Effector memory CD8-positive, alpha-beta T cell (primary cell): ENCODE data around the gene HBA1.
"Not testable (repeated sequence)": the region's sequence is repeated elsewhere in the genome, so short reads cannot be mapped to it uniquely, and the experiment has no call there.

ENCODE experiments used
- ATAC-seq: fragments of 150-1000 bp; cut with Tn5 transposase; replicated peaks from 2 replicates; pipeline ENCODE4 v1.10.0; 2021; ENCODE audit warnings: mild to moderate bottlenecking, moderate library complexity
- DNase-seq, 3 experiments: peaks; one replicate each; pipeline ENCODE4 v3.0.0; 2021
- H3K27ac Mint-ChIP-seq, 2 donors: one replicate each; pipeline ENCODE4 v1.8.0; 2022; ENCODE audit warnings: mild to moderate bottlenecking in 2 of 2, mixed read lengths in 2 of 2, moderate library complexity in 2 of 2
- H3K27me3 Mint-ChIP-seq, 2 donors: one replicate each; pipeline ENCODE4 v1.8.0; 2022; ENCODE audit warnings: mixed read lengths in 2 of 2
- H3K36me3 Mint-ChIP-seq: one replicate; pipeline ENCODE4 v1.8.0; 2022; ENCODE audit warnings: mild to moderate bottlenecking, moderate library complexity, mixed read lengths; ENCODE audit not compliant: insufficient read depth
- H3K4me1 Mint-ChIP-seq, 2 donors: one replicate each; pipeline ENCODE4 v1.8.0; 2022; ENCODE audit warnings: low read depth in 2 of 2, mixed read lengths in 2 of 2
- H3K4me3 Mint-ChIP-seq, 2 donors: one replicate each; pipeline ENCODE4 v1.8.0; 2022; ENCODE audit warnings: mild to moderate bottlenecking in 2 of 2, mixed read lengths in 2 of 2, moderate library complexity in 2 of 2
- H3K9me3 Mint-ChIP-seq, 2 donors: one replicate each; pipeline ENCODE4 v1.8.0; 2022; ENCODE audit warnings: mixed read lengths in 2 of 2

Gene HBA1

GRCh38 chr16:183005-183404 lies 6.5 kb downstream of the HBA1 start:
- no peaks in the 10 kb centered on the region for H3K4me1 Mint-ChIP-seq
- DNase-seq (no peak), ATAC-seq (no peak)
- H3K27ac Mint-ChIP-seq, result peak overlapping the region in 1 of 2 donors; percentile 20
- H3K9me3 Mint-ChIP-seq, result no peaks in the 10 kb centered on the region
- peaks cover 20% of the 10 kb centered on the region for H3K36me3 Mint-ChIP-seq
- H3K27me3 Mint-ChIP-seq, result peaks cover 6% of the 10 kb centered on the region in 2 donors
- H3K4me3 Mint-ChIP-seq, result no peak overlapping the region

GRCh38 chr16:185213-185612 lies 8.7 kb downstream of the HBA1 start:
- ATAC-seq, result no peak
- Mint-ChIP-seq H3K9me3 (no peaks in the 10 kb centered on the region), H3K27me3 (no peaks in the 10 kb centered on the region), H3K27ac (no peak overlapping the region), H3K4me1 (peaks cover 0 to 4% of the 10 kb centered on the region in 2 donors), H3K4me3 (no peak overlapping the region), H3K36me3 (peaks cover 39% of the 10 kb centered on the region)
- no peak for DNase-seq

GRCh38 chr16:185691-186090 lies 9.2 kb downstream of the HBA1 start:
- Mint-ChIP-seq H3K4me3 (no peak overlapping the region), H3K4me1 (peaks cover 0 to 4% of the 10 kb centered on the region in 2 donors), H3K9me3 (no peaks in the 10 kb centered on the region), H3K27me3 (no peaks in the 10 kb centered on the region), H3K36me3 (peaks cover 40% of the 10 kb centered on the region), H3K27ac (peak overlapping the region in 1 of 2 donors; percentile 64)
- DNase-seq (no peak), ATAC-seq (no peak)

- H3K4me3 Mint-ChIP-seq, result no peak overlapping the region
- H3K36me3 Mint-ChIP-seq, result peaks cover 51% of the 10 kb centered on the region
- no peaks in the 10 kb centered on the region for H3K27me3 Mint-ChIP-seq
- no peak for DNase-seq
- no peaks in the 10 kb centered on the region for H3K9me3 Mint-ChIP-seq
- H3K27ac Mint-ChIP-seq, result no peak overlapping the region
- H3K4me1 Mint-ChIP-seq, result peaks cover 0 to 4% of the 10 kb centered on the region in 2 donors
- ATAC-seq, result no peak
These were observed 10.8 kb downstream of the HBA1 start for GRCh38 chr16:187330-187729.

- H3K36me3 Mint-ChIP-seq, result peaks cover 62% of the 10 kb centered on the region
- H3K9me3 Mint-ChIP-seq, result no peaks in the 10 kb centered on the region
- DNase-seq (no peak), ATAC-seq (peak; percentile 54)
- H3K27me3 Mint-ChIP-seq, result no peaks in the 10 kb centered on the region
- H3K4me3 Mint-ChIP-seq, result no peak overlapping the region
- peaks cover 0 to 4% of the 10 kb centered on the region in 2 donors for H3K4me1 Mint-ChIP-seq
- H3K27ac Mint-ChIP-seq, result peak overlapping the region; percentile 51 to 71
These were observed 12.2 kb downstream of the HBA1 start for GRCh38 chr16:188674-189073.

- no peak for ATAC-seq
These were observed 13.2 kb downstream of the HBA1 start for GRCh38 chr16:189604-190186.

GRCh38 chr16:191831-192230 lies 15.4 kb downstream of the HBA1 start:
- Mint-ChIP-seq H3K36me3 (peaks cover 84% of the 10 kb centered on the region), H3K4me1 (peaks cover 0 to 4% of the 10 kb centered on the region in 2 donors), H3K27me3 (no peaks in the 10 kb centered on the region), H3K4me3 (no peak overlapping the region), H3K27ac (peak overlapping the region in 1 of 2 donors; percentile 49), H3K9me3 (no peaks in the 10 kb centered on the region)
- ATAC-seq (no peak), DNase-seq (no peak)

More at GRCh38 chr16:189604-190186, 13.2 kb downstream of the HBA1 start:
- Mint-ChIP-seq H3K4me1 (peaks cover 0 to 4% of the 10 kb centered on the region in 2 donors), H3K36me3 (peaks cover 70% of the 10 kb centered on the region), H3K27ac (peak overlapping the region in 1 of 2 donors; percentile 51), H3K4me3 (no peak overlapping the region), H3K9me3 (no peaks in the 10 kb centered on the region), H3K27me3 (no peaks in the 10 kb centered on the region)
- no peak for DNase-seq

- Mint-ChIP-seq H3K27ac (peak overlapping the region in 1 of 2 donors; percentile 49), H3K4me3 (no peak overlapping the region), H3K9me3 (no peaks in the 10 kb centered on the region), H3K4me1 (peaks cover 0 to 4% of the 10 kb centered on the region in 2 donors), H3K27me3 (no peaks in the 10 kb centered on the region), H3K36me3 (peaks cover 93% of the 10 kb centered on the region)
- DNase-seq, result no peak
- no peak for ATAC-seq
These were observed 16.2 kb downstream of the HBA1 start for GRCh38 chr16:192686-193085.

- ATAC-seq (no peak), DNase-seq (no peak)
- H3K36me3 Mint-ChIP-seq, result peaks cover 96% of the 10 kb centered on the region
- no peaks in the 10 kb centered on the region for H3K9me3 Mint-ChIP-seq
- H3K4me1 Mint-ChIP-seq, result peaks cover 0 to 4% of the 10 kb centered on the region in 2 donors
- H3K4me3 Mint-ChIP-seq, result no peak overlapping the region
- H3K27me3 Mint-ChIP-seq, result no peaks in the 10 kb centered on the region
- H3K27ac Mint-ChIP-seq, result peak overlapping the region in 1 of 2 donors; percentile 49
These were observed 17.0 kb downstream of the HBA1 start for GRCh38 chr16:193441-193840.

- Mint-ChIP-seq H3K36me3 (peaks cover 97% of the 10 kb centered on the region), H3K27ac (no peak overlapping the region)
- no peak for ATAC-seq
These were observed 18.0 kb downstream of the HBA1 start for GRCh38 chr16:194516-194915.

GRCh38 chr16:200388-200787 lies 23.9 kb downstream of the HBA1 start:
- no peak for ATAC-seq
- H3K9me3 Mint-ChIP-seq, result no peaks in the 10 kb centered on the region
- DNase-seq, result no peak
- no peaks in the 10 kb centered on the region for H3K27me3 Mint-ChIP-seq
- H3K4me3 Mint-ChIP-seq, result no peak overlapping the region
- no peaks in the 10 kb centered on the region for H3K4me1 Mint-ChIP-seq
- no peak overlapping the region for H3K27ac Mint-ChIP-seq
- peaks cover 99% of the 10 kb centered on the region for H3K36me3 Mint-ChIP-seq

More at GRCh38 chr16:194516-194915, 18.0 kb downstream of the HBA1 start:
- Mint-ChIP-seq H3K9me3 (no peaks in the 10 kb centered on the region), H3K27me3 (no peaks in the 10 kb centered on the region), H3K4me1 (no peaks in the 10 kb centered on the region), H3K4me3 (no peak overlapping the region)
- no peak for DNase-seq

- H3K27me3 Mint-ChIP-seq, result no peaks in the 10 kb centered on the region
- no peak for ATAC-seq
- no peak overlapping the region for H3K4me3 Mint-ChIP-seq
- H3K4me1 Mint-ChIP-seq, result no peaks in the 10 kb centered on the region
- H3K36me3 Mint-ChIP-seq, result peaks cover 99% of the 10 kb centered on the region
- no peaks in the 10 kb centered on the region for H3K9me3 Mint-ChIP-seq
- no peak for DNase-seq
- no peak overlapping the region for H3K27ac Mint-ChIP-seq
These were observed 26.8 kb downstream of the HBA1 start for GRCh38 chr16:203246-203645.

GRCh38 chr16:204046-204445 lies 27.6 kb downstream of the HBA1 start:
- H3K4me1 Mint-ChIP-seq, H3K27me3 Mint-ChIP-seq, H3K4me3 Mint-ChIP-seq, H3K27ac Mint-ChIP-seq, H3K9me3 Mint-ChIP-seq, ATAC-seq, DNase-seq: not testable (repeated sequence)
- peaks cover 96% of the 10 kb centered on the region for H3K36me3 Mint-ChIP-seq

- not testable (repeated sequence) for ATAC-seq, DNase-seq, H3K4me3 Mint-ChIP-seq, H3K9me3 Mint-ChIP-seq, H3K27ac Mint-ChIP-seq, H3K27me3 Mint-ChIP-seq
- peaks cover 11 to 13% of the 10 kb centered on the region in 2 donors for H3K4me1 Mint-ChIP-seq
- H3K36me3 Mint-ChIP-seq, result peaks cover 88% of the 10 kb centered on the region
These were observed 32.9 kb downstream of the HBA1 start for GRCh38 chr16:209359-209758.
